ENCODE results near the gene PDE8B. TPM values are rescaled to one million over a fixed set of nuclear protein-coding genes. Genes with fewer than 3 reads are reported as not detected.

PDE8B gene
- total RNA-seq, 1 experiment from 2014 or later = 0.17 TPM

GRCh38 chr5:77312413-77312812 is 101.9 kb downstream of the PDE8B start (continued):
- TF ChIP-seq CTCF (IDR thresholded peaks at IDR 0.05 in 2 of 3, conservative IDR thresholded peaks at IDR 0.05 in 1 of 3; ENCODE audit: borderline replicate concordance in 1 of 3, insufficient read depth in 1 of 3, low read depth in 2 of 3, low read length in 2 of 3) (no peak), SP1 (IDR thresholded peaks at IDR 0.05; ENCODE audit: low read depth) (no peak), EZH2phosphoT487 (IDR thresholded peaks at IDR 0.05; ENCODE audit: borderline replicate concordance) (no peak)
- TF ChIP-seq, protein P1, sequence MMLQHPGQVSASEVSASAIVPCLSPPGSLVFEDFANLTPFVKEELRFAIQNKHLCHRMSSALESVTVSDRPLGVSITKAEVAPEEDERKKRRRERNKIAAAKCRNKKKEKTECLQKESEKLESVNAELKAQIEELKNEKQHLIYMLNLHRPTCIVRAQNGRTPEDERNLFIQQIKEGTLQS (IDR thresholded peaks at IDR 0.05) = no peak

GRCh38 chr5:77316871-77317661 is 106.6 kb downstream of the PDE8B start:
- Histone ChIP-seq H3K9ac (ENCODE audit: low read length) (no peak overlapping the region), H2AFZ (ENCODE audit: low read depth, low read length, poor library complexity, severe bottlenecking) (no peak overlapping the region), H3K4me2 (ENCODE audit: low read length) (no peak overlapping the region), H3K36me3 (ENCODE audit: control insufficient read depth in 1 of 2, insufficient read depth in 2 of 2, low read length in 2 of 2) (no peaks in the 10 kb centered on the region), H3K27me3 (ENCODE audit: insufficient read depth, low read length) (no peaks in the 10 kb centered on the region), H3K9me3 (ENCODE audit: control insufficient read depth in 1 of 2, insufficient read depth in 1 of 2, low read depth in 1 of 2, low read length in 2 of 2) (no peaks in the 10 kb centered on the region), H3K4me3 (replicated peaks in 1 of 2; ENCODE audit: low read depth in 1 of 2, low read length in 2 of 2) (no peak overlapping the region), H4K20me1 (ENCODE audit: insufficient read depth) (no peaks in the 10 kb centered on the region), H3K79me2 (ENCODE audit: insufficient read depth, low read length) (no peaks in the 10 kb centered on the region), H3K27ac (ENCODE audit: low read depth, low read length) (no peak overlapping the region), H3K9me2 (ENCODE audit: insufficient read depth) (no peaks in the 10 kb centered on the region), H3K4me1 (ENCODE audit: control insufficient read depth in 1 of 2, insufficient read depth in 2 of 2, low read length in 2 of 2) (no peaks in the 10 kb centered on the region)
- ChIA-PET CTCF (no interaction called here), POLR2A (no interaction called here), RAD21 (ENCODE audit: low non-redundant PET in 1 of 2, low total read pairs in 2 of 2, uncharacterized antibody in 2 of 2, unreplicated experiment in 2 of 2) (no interaction called here)
- no peak for DNase-seq (ENCODE audit: low read depth, low spot score)
- intact Hi-C loops (cut with micrococcal nuclease) = no loop called here
- TF ChIP-seq JUND (IDR thresholded peaks at IDR 0.05) = no peak
- TF ChIP-seq CBX3 (IDR thresholded peaks at IDR 0.05; ENCODE audit: low read depth) = no peak
- no peak for TF ChIP-seq MAX (IDR thresholded peaks at IDR 0.05)
- TF ChIP-seq SP1 (IDR thresholded peaks at IDR 0.05; ENCODE audit: low read depth) = no peak
- no peak for TF ChIP-seq YY1 (IDR thresholded peaks at IDR 0.05; ENCODE audit: extremely low read depth, insufficient replicate concordance, low read depth, low read length)
- TF ChIP-seq POLR2A (IDR thresholded peaks at IDR 0.05; ENCODE audit: borderline replicate concordance, extremely low read depth, insufficient read depth, insufficient read length) = no peak
- no peak for TF ChIP-seq EGR1 (IDR thresholded peaks at IDR 0.05; ENCODE audit: low read depth)
- TF ChIP-seq, protein P2, sequence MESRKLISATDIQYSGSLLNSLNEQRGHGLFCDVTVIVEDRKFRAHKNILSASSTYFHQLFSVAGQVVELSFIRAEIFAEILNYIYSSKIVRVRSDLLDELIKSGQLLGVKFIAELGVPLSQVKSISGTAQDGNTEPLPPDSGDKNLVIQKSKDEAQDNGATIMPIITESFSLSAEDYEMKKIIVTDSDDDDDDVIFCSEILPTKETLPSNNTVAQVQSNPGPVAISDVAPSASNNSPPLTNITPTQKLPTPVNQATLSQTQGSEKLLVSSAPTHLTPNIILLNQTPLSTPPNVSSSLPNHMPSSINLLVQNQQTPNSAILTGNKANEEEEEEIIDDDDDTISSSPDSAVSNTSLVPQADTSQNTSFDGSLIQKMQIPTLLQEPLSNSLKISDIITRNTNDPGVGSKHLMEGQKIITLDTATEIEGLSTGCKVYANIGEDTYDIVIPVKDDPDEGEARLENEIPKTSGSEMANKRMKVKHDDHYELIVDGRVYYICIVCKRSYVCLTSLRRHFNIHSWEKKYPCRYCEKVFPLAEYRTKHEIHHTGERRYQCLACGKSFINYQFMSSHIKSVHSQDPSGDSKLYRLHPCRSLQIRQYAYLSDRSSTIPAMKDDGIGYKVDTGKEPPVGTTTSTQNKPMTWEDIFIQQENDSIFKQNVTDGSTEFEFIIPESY (IDR thresholded peaks at IDR 0.05; ENCODE audit: extremely low read depth, insufficient replicate concordance, low read length) = no peak
- no peak for ATAC-seq
- no TSS peak for BruUV-seq (replicated peaks)

Measured in HCT116 (cell line).